UCSD-AML1 (cell line): ENCODE measurements around the gene EYS.
"Not testable (repeated sequence)": the region's sequence is repeated elsewhere in the genome, so short reads cannot be mapped to it uniquely, and the experiment has no call there.

Source experiments
- DNase-seq: peaks from one replicate; lab custom pipeline; 2025; ENCODE audit not compliant: unreplicated experiment; lab: John Stamatoyannopoulos, UW

EYS gene

DNA sequence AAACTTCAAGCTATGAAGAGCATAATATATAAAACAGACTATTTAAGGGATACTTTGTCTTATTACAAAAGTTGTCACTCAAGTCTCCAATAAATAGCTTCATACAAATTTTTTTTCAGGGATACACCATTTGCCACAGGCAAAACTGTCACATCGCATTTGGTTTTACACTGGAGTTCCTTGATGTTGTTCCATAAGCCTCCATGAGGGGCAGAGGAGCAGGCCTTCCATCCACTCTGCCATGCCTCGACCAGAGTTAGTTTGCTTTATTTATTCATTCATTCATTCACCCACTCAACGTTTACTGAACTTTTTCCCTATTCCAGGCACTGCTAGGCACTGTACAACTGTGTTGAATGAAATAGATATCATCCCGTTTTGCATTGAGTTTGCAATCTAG, 1824.8 kb downstream of the EYS start:
- no peak for DNase-seq

- no peak for DNase-seq
Observed at GRCh38 chr6:63881791-63882190, 1825.2 kb downstream of the EYS start.

DNA sequence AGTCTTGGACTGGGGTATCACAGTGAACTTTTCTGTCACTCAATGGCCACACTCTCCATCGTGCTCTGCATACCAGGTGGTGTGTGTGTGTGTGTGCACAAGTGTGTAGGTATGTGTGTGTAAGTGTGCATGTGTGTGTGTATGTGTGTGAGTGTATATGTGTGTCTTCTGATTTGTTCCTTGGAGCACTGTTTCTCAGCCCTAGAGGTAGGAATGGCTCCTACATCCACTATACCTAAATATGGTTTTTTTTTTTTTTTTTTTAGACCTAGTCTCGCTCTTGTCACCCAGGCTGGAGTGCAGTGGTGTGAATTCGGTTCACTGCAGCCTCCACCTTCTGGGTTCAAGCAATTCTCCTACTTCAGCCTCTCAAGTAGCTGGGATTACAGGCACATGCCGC, 1834.8 kb downstream of the EYS start:
- no peak for DNase-seq

DNA sequence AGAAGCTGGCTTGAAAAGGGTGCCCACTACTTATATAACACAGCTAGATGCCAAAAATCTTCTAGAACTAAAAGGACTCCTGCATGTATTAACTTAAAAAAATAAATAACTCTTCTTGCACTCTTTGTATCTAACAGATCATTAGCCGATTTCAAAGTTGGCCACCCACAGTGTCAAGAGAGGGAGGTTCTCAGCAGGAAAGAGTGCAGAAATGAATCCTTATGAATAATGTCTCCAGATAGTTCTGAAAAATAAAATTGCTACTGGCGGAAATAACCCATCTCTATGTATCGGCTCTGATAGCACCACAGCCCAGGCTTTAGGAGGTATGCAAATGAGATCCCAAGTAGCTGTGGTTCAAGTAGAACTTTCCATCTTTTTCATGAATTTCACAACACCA, 1838.7 kb downstream of the EYS start:
- no peak for DNase-seq

DNA sequence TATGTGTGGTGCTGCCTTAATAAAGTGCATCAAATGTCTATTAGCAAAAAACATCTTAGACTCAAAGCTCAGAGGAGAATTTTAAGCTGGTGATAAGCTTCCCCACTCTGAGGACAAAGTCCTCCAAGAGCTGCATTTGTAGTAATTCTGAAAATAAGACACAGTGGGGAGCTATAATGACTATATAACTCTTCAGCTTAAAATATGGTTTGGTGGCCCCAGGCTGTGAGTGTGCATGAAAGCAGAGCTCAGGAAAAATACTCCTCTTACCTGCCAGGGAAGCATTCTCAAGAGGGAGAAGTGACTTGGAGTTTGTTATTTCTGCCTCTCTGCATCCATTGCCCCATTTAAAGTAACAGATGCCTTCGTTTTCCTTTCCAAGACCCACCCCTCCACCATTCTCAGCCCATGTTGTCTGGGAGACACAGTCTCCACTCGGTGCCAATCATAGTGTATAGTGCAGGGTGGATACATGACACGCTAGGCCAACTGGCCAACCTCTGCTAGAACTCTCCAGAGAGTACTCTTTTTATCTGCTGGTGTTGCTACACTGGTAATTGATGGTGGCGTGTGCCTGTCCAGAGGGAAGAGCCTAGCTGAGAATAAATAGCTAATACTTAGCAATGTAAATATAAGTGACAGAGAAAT, 1842.2 kb downstream of the EYS start:
- DNase-seq = no peak

DNA sequence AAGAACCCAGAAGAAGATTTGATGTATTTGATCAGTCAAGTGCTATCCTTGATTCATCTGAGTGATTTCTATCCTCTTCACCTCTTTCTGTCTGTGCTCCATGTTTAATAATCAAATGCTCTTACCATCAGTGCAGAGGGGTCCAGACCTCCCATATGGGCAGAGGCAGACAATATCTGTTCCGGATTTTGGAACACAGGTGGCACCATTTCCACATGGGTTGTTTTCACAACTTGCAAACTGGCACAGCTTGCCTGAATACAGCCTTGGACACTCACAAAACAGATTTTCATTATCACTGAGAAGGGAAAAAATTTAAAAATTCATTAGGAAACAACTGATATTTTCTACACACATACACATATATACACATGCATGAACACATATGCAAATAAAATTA, 1843.0 kb downstream of the EYS start:
- no peak for DNase-seq

- no peak for DNase-seq
Observed at GRCh38 chr6:63862486-63863198, 1844.4 kb downstream of the EYS start.

- no peak for DNase-seq
Observed at GRCh38 chr6:63859528-63859927, 1847.5 kb downstream of the EYS start.

DNA sequence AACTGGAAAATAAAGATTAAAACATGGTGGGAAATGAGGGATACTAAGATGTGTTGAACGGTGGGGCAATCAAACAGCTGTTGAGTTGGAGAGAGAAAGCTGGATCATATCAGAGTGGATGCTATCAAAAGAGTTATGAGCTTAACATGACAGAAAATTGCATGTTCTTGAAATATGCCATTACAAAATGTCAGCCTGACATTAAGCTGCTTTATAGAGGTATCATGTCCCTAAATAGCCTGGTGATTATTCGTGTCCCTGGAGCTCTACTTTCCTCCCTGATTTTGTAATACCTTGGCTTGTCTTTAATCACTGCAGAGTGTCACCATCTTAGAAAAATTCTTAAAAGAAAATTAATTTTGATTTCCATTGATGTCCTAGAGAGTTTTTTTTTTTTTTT, 1848.3 kb downstream of the EYS start:
- no peak for DNase-seq

GRCh38 chr6:63856271-63856670, 1850.8 kb downstream of the EYS start:
- no peak for DNase-seq

- DNase-seq = no peak
Observed at GRCh38 chr6:63844287-63844686, 1862.7 kb downstream of the EYS start.

DNA sequence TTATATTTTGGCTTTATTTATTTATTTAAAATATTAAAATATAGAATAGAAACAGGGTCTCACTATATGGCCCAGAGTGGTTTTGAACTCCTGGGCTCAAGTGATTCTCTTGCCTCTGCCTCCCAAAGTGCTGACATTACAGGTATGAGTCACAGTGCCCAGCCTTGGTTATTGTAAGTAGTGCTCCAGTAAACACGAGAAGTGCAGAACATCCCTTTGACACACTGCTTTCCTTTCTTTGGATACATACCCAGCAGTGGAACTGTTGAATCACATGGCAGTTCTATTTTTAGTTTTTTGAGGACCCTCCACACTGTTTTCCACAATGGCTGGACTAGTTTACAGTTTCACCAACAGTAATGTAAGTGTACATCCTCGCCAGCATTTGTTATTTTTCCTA, 1867.5 kb downstream of the EYS start:
- no peak for DNase-seq

- DNase-seq = not testable (repeated sequence)
Observed at GRCh38 chr6:63828678-63829077, 1878.3 kb downstream of the EYS start.

- no peak for DNase-seq
Observed at GRCh38 chr6:63824722-63825121, 1882.3 kb downstream of the EYS start.

DNA sequence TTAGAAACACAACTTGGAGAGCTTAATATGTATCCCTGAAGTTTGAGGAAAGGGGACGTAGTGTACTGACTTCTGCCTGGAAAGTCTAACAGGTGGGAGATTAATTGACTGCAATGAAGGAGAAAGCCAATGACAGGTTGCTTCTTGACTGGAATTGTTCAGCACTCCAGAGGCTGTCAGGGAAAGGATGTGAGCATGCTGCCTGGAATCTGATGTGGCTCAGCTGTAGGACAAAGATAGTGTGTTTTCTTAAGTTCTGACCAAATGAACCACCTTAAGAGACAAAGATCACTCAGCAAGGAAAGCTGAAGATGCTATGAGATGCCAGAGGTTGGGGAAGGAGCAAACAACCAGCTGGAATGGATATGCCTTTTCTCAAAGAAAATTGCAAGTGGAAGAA, 1885.6 kb downstream of the EYS start:
- DNase-seq = no peak

- no peak for DNase-seq
Observed at GRCh38 chr6:63819831-63820230, 1887.2 kb downstream of the EYS start.

GRCh38 chr6:63817492-63818050, 1889.5 kb downstream of the EYS start:
- no peak for DNase-seq

DNA sequence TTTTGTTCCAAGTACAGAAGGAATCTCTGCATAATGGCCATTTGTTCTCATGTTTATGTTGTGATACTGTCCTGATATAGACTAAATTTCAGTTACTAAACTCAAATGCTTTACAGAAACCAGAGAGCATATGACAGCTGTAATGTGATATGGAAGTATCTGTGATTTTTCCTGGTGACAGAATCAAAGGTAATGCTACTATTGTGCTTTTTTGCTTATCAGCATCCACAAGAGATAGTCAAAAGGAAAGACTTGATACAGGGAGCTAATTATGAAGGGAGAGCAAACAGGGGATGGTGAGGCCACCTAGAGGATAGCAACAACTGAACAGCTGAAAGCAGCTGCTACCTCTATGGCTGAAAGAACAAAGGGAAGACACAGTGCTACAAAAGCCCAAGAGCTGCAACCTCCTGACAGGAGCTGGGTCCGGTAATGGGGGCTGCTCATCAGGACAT, 1890.0 kb downstream of the EYS start:
- peak; percentile 5 for DNase-seq

- DNase-seq = no peak
Observed at GRCh38 chr6:63816401-63816981, 1890.5 kb downstream of the EYS start.

- no peak for DNase-seq
Observed at GRCh38 chr6:63814459-63814858, 1892.6 kb downstream of the EYS start.

DNA sequence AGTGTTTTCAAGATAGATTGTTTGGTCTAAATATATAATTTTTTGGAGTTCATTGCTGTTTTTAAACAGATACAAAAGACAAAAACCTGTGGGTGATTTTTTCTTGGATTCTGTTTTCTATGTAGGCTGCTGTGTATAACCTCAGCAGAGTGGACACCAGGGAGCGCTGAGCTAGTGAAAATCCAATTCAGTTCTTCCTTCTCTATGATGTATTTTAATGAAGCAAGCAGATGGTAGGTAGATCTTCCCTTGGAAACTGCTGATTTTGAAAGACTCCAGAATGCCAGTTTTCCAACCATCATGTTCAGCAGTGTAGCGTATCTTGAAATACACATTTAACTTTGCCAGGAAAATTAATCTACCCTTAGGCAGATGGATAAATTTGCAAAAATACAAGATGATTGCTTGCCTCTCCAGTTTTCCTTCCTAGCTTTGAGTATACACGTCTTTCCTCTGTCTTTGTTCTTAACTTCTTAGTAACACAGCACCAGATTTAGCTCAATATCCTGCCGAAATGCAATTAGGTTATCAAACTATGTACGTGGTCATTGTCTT, 1893.4 kb downstream of the EYS start:
- no peak for DNase-seq

GRCh38 chr6:63808576-63808975, 1898.5 kb downstream of the EYS start:
- DNase-seq = no peak
